GM12878 (cell line): ENCODE results near the gene ANO10. TPM values are rescaled to one million over a fixed set of nuclear protein-coding genes. Genes with fewer than 3 reads are reported as not detected.
A peak's percentile ranks its signal among the peaks of the same experiment; 100 is the strongest.

ENCODE experiments used
- ATAC-seq: fragments of 200-7000 bp; cut with Tn5 transposase; 3 replicates; pipeline ENCODE4 v1.9.1; 2020; ENCODE audit warnings: mild to moderate bottlenecking, moderate library complexity
- BruUV-seq: library from RNA; stranded (reverse); fragments of 400-500 nt; replicated peaks from 2 replicates; lab custom pipeline; 2021; lab: Mats Ljungman, UMichigan
- CTCF ChIA-PET: fragments of 300-600 bp; sonication (Branson Sonifier 250); formaldehyde crosslinking; extraction: SDS; loops from one replicate; lab custom pipeline; 2021; ENCODE audit warnings: inconsistent platforms; lab: Yijun Ruan, JAX
- POLR2A ChIA-PET: fragments of 350-600 bp; formaldehyde crosslinking; extraction: SDS; loops from one replicate; lab custom pipeline; 2021; ENCODE audit warnings: inconsistent platforms; lab: Charles Lee
- RAD21 ChIA-PET: fragments of 300-600 bp; sonication (Branson Sonifier 250); formaldehyde crosslinking; loops from one replicate; lab custom pipeline; 2023; ENCODE audit warnings: antibody characterized with exemption; ENCODE audit not compliant: unreplicated experiment; lab: Charles Lee
- SMC1A ChIA-PET: fragments of 300-600 bp; sonication (Branson Sonifier 250); formaldehyde crosslinking; loops from one replicate; lab custom pipeline; 2023; ENCODE audit not compliant: unreplicated experiment, uncharacterized antibody; lab: Charles Lee
- DNase-seq: peaks from one replicate; pipeline ENCODE4 v3.0.0-alpha.2; 2011; ENCODE audit warnings: low read depth, low spot score
- FAIRE-seq: peaks from 3 replicates; lab custom pipeline; 2011; peaks lifted over from hg19 to GRCh38; lab: Jason Lieb, UNC
- H2AFZ ChIP-seq: 2 replicates; pipeline ENCODE4 v1.6.0; 2011; ENCODE audit warnings: low read depth, low read length, control low read depth; ENCODE audit not compliant: control insufficient read depth
- H3K27ac ChIP-seq: 2 replicates; pipeline ENCODE4 v1.5.1; 2011; ENCODE audit warnings: control low read depth; ENCODE audit not compliant: control insufficient read depth, insufficient read depth
- H3K27me3 ChIP-seq, 2 experiments: replicated peaks in 1 of 2; 2 replicates each; pipeline versions ENCODE4 v1.6.0 to v1.6.1; 2011; ENCODE audit warnings: low read length in 1 of 2; ENCODE audit not compliant: control insufficient read depth in 2 of 2, insufficient read depth in 2 of 2
- H3K36me3 ChIP-seq, 2 experiments: 2 replicates each; pipeline ENCODE4 v1.5.1; 2011; ENCODE audit warnings: low read length in 1 of 2; ENCODE audit not compliant: control insufficient read depth in 2 of 2, insufficient read depth in 2 of 2
- H3K4me1 ChIP-seq: 2 replicates; pipeline ENCODE4 v1.6.1; 2011; ENCODE audit warnings: mild to moderate bottlenecking, low read length, moderate library complexity, mixed read lengths; ENCODE audit not compliant: control insufficient read depth, insufficient read depth
- H3K4me2 ChIP-seq: 2 replicates; pipeline ENCODE4 v1.6.0; 2011; ENCODE audit warnings: control low read depth; ENCODE audit not compliant: control insufficient read depth, insufficient read depth
- H3K4me3 ChIP-seq: fragments of 200-600 bp; sonication (generic); 2 replicates; pipeline ENCODE4 v1.5.1; 2016
- H3K79me2 ChIP-seq: 2 replicates; pipeline ENCODE4 v1.6.0; 2011; ENCODE audit warnings: low read length; ENCODE audit not compliant: control insufficient read depth, insufficient read depth
- H3K9ac ChIP-seq: 2 replicates; pipeline ENCODE4 v1.8.0; 2011; ENCODE audit warnings: low read length, control low read depth, mixed read lengths; ENCODE audit not compliant: control insufficient read depth, insufficient read depth
- H3K9me3 ChIP-seq: replicated peaks from 3 replicates; pipeline ENCODE4 v1.5.1; 2011; ENCODE audit warnings: mild to moderate bottlenecking, low read length; ENCODE audit not compliant: control insufficient read depth, insufficient read depth
- H4K20me1 ChIP-seq: 2 replicates; pipeline ENCODE4 v1.6.0; 2011; ENCODE audit not compliant: control insufficient read depth, insufficient read depth
- CHD1 ChIP-seq: IDR thresholded peaks from 2 replicates; pipeline ENCODE4 v1.6.1; 2012; ENCODE audit warnings: low read depth, low read length, improper control_type of control experiment
- CHD4 ChIP-seq: fragments of 200-600 bp; sonication (generic); IDR thresholded peaks from 2 replicates; pipeline ENCODE4 v1.6.1; 2016; ENCODE audit warnings: mild to moderate bottlenecking
- FOXK2 ChIP-seq: fragments of 450-650 bp; IDR thresholded peaks from 2 replicates; pipeline ENCODE4 v1.6.1; 2017; ENCODE audit warnings: mild to moderate bottlenecking, moderate library complexity
- IKZF1 ChIP-seq: fragments of 450-650 bp; conservative IDR thresholded peaks from 2 replicates; pipeline ENCODE4 v1.6.1; 2017; ENCODE audit warnings: antibody characterized with exemption, mild to moderate bottlenecking
- NFXL1 ChIP-seq: fragments of 450-650 bp; IDR thresholded peaks from 2 replicates; pipeline ENCODE4 v1.6.1; 2017; ENCODE audit warnings: antibody characterized with exemption, mild to moderate bottlenecking, borderline replicate concordance
- NR2C2 ChIP-seq: IDR thresholded peaks from 2 replicates; pipeline ENCODE4 v1.6.1; 2011; ENCODE audit warnings: borderline replicate concordance, low read depth; ENCODE audit not compliant: control insufficient read depth, insufficient read length
- SMAD5 ChIP-seq: IDR thresholded peaks from 2 replicates; pipeline ENCODE4 v1.6.1; 2016; ENCODE audit warnings: antibody characterized with exemption, low read depth
- STAT1 ChIP-seq: fragments of 450-650 bp; conservative IDR thresholded peaks from 2 replicates; pipeline ENCODE4 v1.6.1; 2014; ENCODE audit warnings: antibody characterized with exemption, mild to moderate bottlenecking
- SUZ12 ChIP-seq: fragments of 200-600 bp; sonication (generic); IDR thresholded peaks from one replicate; pipeline ENCODE4 v1.6.1; 2018; ENCODE audit warnings: antibody characterized with exemption, mild to moderate bottlenecking; ENCODE audit not compliant: unreplicated experiment
- TAF1 ChIP-seq: IDR thresholded peaks from 2 replicates; pipeline ENCODE4 v1.6.1; 2011; ENCODE audit warnings: mild to moderate bottlenecking, low read depth, low read length, borderline replicate concordance
- TARDBP ChIP-seq: IDR thresholded peaks from 2 replicates; pipeline ENCODE4 v1.6.1; 2016; ENCODE audit warnings: borderline replicate concordance
- YY1 ChIP-seq: IDR thresholded peaks from 2 replicates; pipeline ENCODE4 v1.6.1; 2011; ENCODE audit warnings: low read depth, mild to moderate bottlenecking, low read length
- ZNF217 ChIP-seq: fragments of 450-650 bp; IDR thresholded peaks from 2 replicates; pipeline ENCODE4 v1.6.1; 2017; ENCODE audit warnings: antibody characterized with exemption, mild to moderate bottlenecking
- ZNF274 ChIP-seq: IDR thresholded peaks from one replicate; pipeline ENCODE4 v1.8.0; 2011; ENCODE audit not compliant: insufficient read length, insufficient read depth
- WGBS: methylation state at CpG from one replicate; pipeline ENCODE4 v1.1.6; 2016; ENCODE audit warnings: low lambda C conversion rate; ENCODE audit not compliant: insufficient replicate concordance, insufficient coverage; ENCODE audit errors: missing lambda C conversion rate; 5-methylcytosine and 5-hydroxymethylcytosine counted together
- in situ Hi-C: fragments of 300-500 bp; cut with MboI; formaldehyde crosslinking; loops from 9 replicates; pipeline ENCODE4 v1.14.3; 2018; ENCODE audit warnings: mixed read lengths
- intact Hi-C: fragments of 100-400 bp; cut with micrococcal nuclease; formaldehyde crosslinking; loops from one replicate; pipeline ENCODE4 v1.14.2; 2022; ENCODE audit not compliant: unreplicated experiment
- polyA plus RNA-seq, 11 experiments: library from polyadenylated mRNA; depleted of rRNA in 4 of 11; unstranded in 6 of 11; stranded (reverse) in 5 of 11; fragments of >200 nt; fragmentation: Nextera tagmentation in 4 of 11; fragmentation: Illumina TruSeq in 1 of 11; extraction: Ambion mirVana in 4 of 11; extraction: Trizol in 1 of 11; gene quantifications; 1 replicate in 1 of 11; 2 replicates in 10 of 11; pipeline versions ENCODE4 v1.2.1 to v1.2.3, GENCODE V29; 2011 to 2016; ENCODE audit warnings: inconsistent platforms in 2 of 11, missing spikeins in 2 of 11, low read depth in 1 of 11
- total RNA-seq, 4 experiments: library from RNA; depleted of rRNA in 3 of 4; stranded (reverse); fragments of >200 nt in 3 of 4; fragmentation: Illumina TruSeq in 1 of 4; extraction: Trizol in 1 of 4; gene quantifications; 2 replicates each; pipeline versions ENCODE4 v1.2.1 to v1.2.3, GENCODE V29; 2013 to 2021
- TF ChIP-seq, protein P1 (sequence below): IDR thresholded peaks from 2 replicates; pipeline ENCODE4 v1.6.1; 2012; ENCODE audit warnings: low read depth, low read length, improper control_type of control experiment
- TF ChIP-seq, protein P2 (sequence below): IDR thresholded peaks from 2 replicates; pipeline ENCODE4 v1.6.1; 2012; ENCODE audit warnings: low read depth, low read length, improper control_type of control experiment

ANO10 gene
- total and polyA plus RNA-seq, 10 of the 15 experiments (the other 5 are each of a cell fraction or from before 2014, with no cell fraction given), result 0.29 to 21.9 (median 1.6) TPM

DNA sequence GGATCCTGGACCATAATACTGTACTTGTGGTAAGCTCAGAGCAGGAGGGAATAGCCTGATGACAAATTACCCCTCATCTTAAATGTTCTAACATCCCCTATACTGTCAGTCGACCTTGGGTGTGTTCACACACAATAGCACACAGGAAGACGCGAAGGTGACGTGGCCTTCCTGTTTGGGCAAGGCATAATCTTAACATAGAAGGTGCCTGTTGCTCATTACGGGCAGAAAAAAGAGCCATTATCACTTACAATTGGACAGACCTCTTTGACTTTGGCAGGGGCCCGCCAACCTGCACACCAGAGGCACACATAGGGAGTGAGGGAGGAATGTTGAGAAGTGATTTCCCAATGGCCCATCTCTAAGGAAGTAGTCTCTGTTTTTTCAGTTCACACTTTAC is 144.2 kb downstream of the ANO10 start:
- H3K9me3 ChIP-seq, result no peaks in the 10 kb centered on the region
- ChIA-PET RAD21 (no interaction called here), POLR2A (no interaction called here), CTCF (no interaction called here), SMC1A (no interaction called here)
- in situ Hi-C loops (no loop called here), intact Hi-C loops (no loop called here)
- H3K79me2 ChIP-seq, result no peaks in the 10 kb centered on the region
- TF ChIP-seq NFXL1 (no peak), NR2C2 (peak; percentile 23)
- no peak overlapping the region for H3K27ac ChIP-seq
- no TSS peak for BruUV-seq
- H3K4me1 ChIP-seq, result no peaks in the 10 kb centered on the region
- H4K20me1 ChIP-seq, result no peaks in the 10 kb centered on the region
- no peaks in the 10 kb centered on the region for H3K36me3 ChIP-seq
- DNase-seq (no peak), ATAC-seq (no peak), FAIRE-seq (no peak)
- 51% methylated on average over 6 of the region's 6 CpGs for WGBS
- H2AFZ ChIP-seq, result no peak overlapping the region
- no peaks in the 10 kb centered on the region for H3K27me3 ChIP-seq
- H3K4me3 ChIP-seq, result no peak overlapping the region
- no peak overlapping the region for H3K4me2 ChIP-seq
- no peak overlapping the region for H3K9ac ChIP-seq

DNA sequence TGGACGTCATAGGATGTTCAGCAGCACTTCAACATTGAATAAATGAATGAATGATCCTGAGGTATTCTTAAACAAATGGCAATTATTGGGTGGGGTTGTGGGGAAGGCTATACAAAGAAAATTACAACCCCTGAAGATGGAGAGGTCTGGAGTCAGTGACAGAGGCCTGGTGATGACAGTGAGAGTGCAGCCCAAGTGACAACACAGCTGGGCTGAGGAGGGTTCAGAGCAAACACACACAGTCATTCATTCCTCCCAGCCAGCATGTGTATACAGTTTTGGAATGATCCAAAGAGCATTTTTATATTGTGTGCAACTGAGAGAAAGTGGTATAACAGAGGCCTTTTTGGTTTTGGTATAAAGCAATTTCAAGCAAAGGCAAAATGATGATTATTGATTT is 148.1 kb downstream of the ANO10 start:
- no peaks in the 10 kb centered on the region for H3K36me3 ChIP-seq
- no peak overlapping the region for H3K4me2 ChIP-seq
- no peaks in the 10 kb centered on the region for H3K79me2 ChIP-seq
- H3K4me1 ChIP-seq, result no peaks in the 10 kb centered on the region
- H2AFZ ChIP-seq, result no peak overlapping the region
- 62% methylated on average over 1 of the region's 1 CpG for WGBS
- no peaks in the 10 kb centered on the region for H3K27me3 ChIP-seq
- no peak overlapping the region for H3K4me3 ChIP-seq
- no peak overlapping the region for H3K9ac ChIP-seq
- POLR2A ChIA-PET, result no interaction called here
- SMC1A ChIA-PET, result no interaction called here
- intact Hi-C loops (no loop called here), in situ Hi-C loops (no loop called here)
- CTCF ChIA-PET, result no interaction called here
- BruUV-seq, result no TSS peak
- RAD21 ChIA-PET, result no interaction called here
- no peak overlapping the region for H3K27ac ChIP-seq
- TF ChIP-seq SUZ12 (no peak), STAT1 (no peak), SMAD5 (no peak), TAF1 (no peak), ZNF274 (no peak), CHD1 (no peak), FOXK2 (no peak), TARDBP (no peak), IKZF1 (no peak), ZNF217 (no peak), CHD4 (no peak), YY1 (no peak)
- TF ChIP-seq, protein P1, sequence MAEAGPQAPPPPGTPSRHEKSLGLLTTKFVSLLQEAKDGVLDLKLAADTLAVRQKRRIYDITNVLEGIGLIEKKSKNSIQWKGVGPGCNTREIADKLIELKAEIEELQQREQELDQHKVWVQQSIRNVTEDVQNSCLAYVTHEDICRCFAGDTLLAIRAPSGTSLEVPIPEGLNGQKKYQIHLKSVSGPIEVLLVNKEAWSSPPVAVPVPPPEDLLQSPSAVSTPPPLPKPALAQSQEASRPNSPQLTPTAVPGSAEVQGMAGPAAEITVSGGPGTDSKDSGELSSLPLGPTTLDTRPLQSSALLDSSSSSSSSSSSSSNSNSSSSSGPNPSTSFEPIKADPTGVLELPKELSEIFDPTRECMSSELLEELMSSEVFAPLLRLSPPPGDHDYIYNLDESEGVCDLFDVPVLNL, result no peak
- TF ChIP-seq, protein P2, sequence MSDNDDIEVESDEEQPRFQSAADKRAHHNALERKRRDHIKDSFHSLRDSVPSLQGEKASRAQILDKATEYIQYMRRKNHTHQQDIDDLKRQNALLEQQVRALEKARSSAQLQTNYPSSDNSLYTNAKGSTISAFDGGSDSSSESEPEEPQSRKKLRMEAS, result no peak
- no peaks in the 10 kb centered on the region for H3K9me3 ChIP-seq
- H4K20me1 ChIP-seq, result no peaks in the 10 kb centered on the region
- ATAC-seq (no peak), FAIRE-seq (no peak), DNase-seq (no peak)
